Stomach (tissue), 9 donors: Measurements from ENCODE around the gene SVIL. TPM values are rescaled to one million over a fixed set of nuclear protein-coding genes. Genes with fewer than 3 reads are reported as not detected.
A peak's percentile ranks its signal among the peaks of the same experiment; 100 is the strongest.

Experiments
- DNase-seq, 2 donors: peaks; one replicate each; pipeline versions ENCODE4 v3.0.0 to v3.0.0-alpha.2; 2013 to 2019
- H3K27ac ChIP-seq, 5 donors: fragments of 200-600 bp in 4 of 5; sonication (generic) in 4 of 5; one replicate each; pipeline ENCODE4 v1.5.1; 2013 to 2019; ENCODE audit warnings: mild to moderate bottlenecking in 1 of 5, moderate library complexity in 1 of 5
- H3K27me3 ChIP-seq, 3 donors: fragments of 200-600 bp; sonication (generic); one replicate each; pipeline ENCODE4 v1.5.1; 2017 to 2019; ENCODE audit warnings: mixed run types in 1 of 3
- H3K36me3 ChIP-seq, 4 donors: fragments of 200-600 bp; sonication (generic); 1 replicate in 3 of 4; 2 replicates in 1 of 4; pipeline ENCODE4 v1.5.1; 2016 to 2019
- H3K4me1 ChIP-seq, 4 donors: fragments of 200-600 bp; sonication (generic); one replicate each; pipeline ENCODE4 v1.5.1; 2016 to 2019
- H3K4me3 ChIP-seq, 4 donors: fragments of 200-600 bp; sonication (generic) in 3 of 4; one replicate each; pipeline ENCODE4 v1.5.1; 2016 to 2019; ENCODE audit warnings: mild to moderate bottlenecking in 1 of 4
- H3K9me3 ChIP-seq, 4 donors: fragments of 200-600 bp; sonication (generic); one replicate each; pipeline ENCODE4 v1.5.1; 2016 to 2019
- CTCF ChIP-seq, 7 experiments: fragments of 450-650 bp in 4 of 7; fragments of 200-600 bp in 3 of 7; sonication (generic) in 3 of 7; IDR thresholded peaks; one replicate each; pipeline ENCODE4 v1.5.1; 2016 to 2019; ENCODE audit warnings: antibody characterized with exemption in 7 of 7, control low read depth in 2 of 7, mild to moderate bottlenecking in 1 of 7
- EP300 ChIP-seq: sonication (generic); formaldehyde crosslinking; IDR thresholded peaks from one replicate; pipeline ENCODE4 v1.6.1; 2017; ENCODE audit warnings: antibody characterized with exemption
- POLR2A ChIP-seq, 4 donors: fragments of 450-650 bp; IDR thresholded peaks; one replicate each; pipeline ENCODE4 v1.6.1; 2016; ENCODE audit warnings: antibody characterized with exemption in 4 of 4, control low read depth in 2 of 4, mild to moderate bottlenecking in 1 of 4, moderate library complexity in 1 of 4
- POLR2AphosphoS5 ChIP-seq, 3 donors: sonication (generic); formaldehyde crosslinking; IDR thresholded peaks; one replicate each; pipeline ENCODE4 v1.6.1; 2016; ENCODE audit warnings: antibody characterized with exemption in 3 of 3
- WGBS, 5 donors: extraction: QIAGEN DNeasy Blood & Tissue Kit in 3 of 5; methylation state at CpG; one replicate each; pipeline versions ENCODE4 v1.1.5 to v1.1.7; 2013 to 2018; 5-methylcytosine and 5-hydroxymethylcytosine counted together
- intact Hi-C: fragments of 100-400 bp; cut with DNase I; formaldehyde crosslinking; loops from one replicate; pipeline ENCODE4 v1.15.1; 2023; ENCODE audit warnings: low total_unique reads
- polyA plus RNA-seq, 3 donors: library from polyadenylated mRNA; stranded (reverse); fragments of 200-250 nt; gene quantifications; one replicate each; pipeline ENCODE4 v1.2.3, GENCODE V29; 2013
- total RNA-seq, 5 donors: library from RNA; depleted of rRNA; stranded (reverse); fragments of >200 nt; gene quantifications; one replicate each; pipeline versions ENCODE4 v1.1.0 to v1.2.3, GENCODE V29; 2014 to 2016
- donor health status: healthy with polysubstance abuse.
- donor health status: Bipolar disorder and iron deficiency.
- donor health status: healthy.

The SVIL gene
- total and polyA plus RNA-seq, 8 donors = 6.8 to 400 (median 112) TPM

DNA sequence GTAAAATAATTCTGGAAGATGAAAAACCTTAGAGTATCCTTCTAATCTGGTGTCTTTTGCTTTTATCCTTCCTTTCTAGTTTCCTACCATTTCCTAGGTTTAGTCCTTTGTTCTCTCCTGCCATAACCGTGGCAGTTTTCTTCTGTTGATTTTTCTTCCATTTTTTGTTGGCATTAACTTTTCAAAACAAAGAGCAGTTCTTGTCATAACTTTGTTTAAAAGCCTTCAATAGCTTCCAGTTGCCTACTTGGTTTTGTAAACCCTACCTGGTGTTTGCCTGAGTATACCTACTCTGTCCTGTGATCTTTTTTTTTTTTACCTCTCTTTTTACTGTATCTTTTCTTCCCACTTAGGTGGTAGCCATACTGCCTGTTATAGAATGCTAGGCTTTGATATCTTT is 220.3 kb downstream of the SVIL start:
- H3K27ac ChIP-seq = no peak overlapping the region
- intact Hi-C loops = no loop called here
- no peak for DNase-seq
- no peaks in the 10 kb centered on the region for H3K27me3 ChIP-seq
- H3K9me3 ChIP-seq = no peaks in the 10 kb centered on the region
- H3K4me3 ChIP-seq = no peak overlapping the region
- TF ChIP-seq POLR2A (IDR thresholded peaks at IDR 0.05) = no peak
- no peak for TF ChIP-seq CTCF (IDR thresholded peaks at IDR 0.05)
- no peak for TF ChIP-seq EP300
- no peak for TF ChIP-seq POLR2AphosphoS5 (IDR thresholded peaks at IDR 0.05)
- peaks cover 3 to 27% (median 22%) of the 10 kb centered on the region in 4 donors for H3K36me3 ChIP-seq
- 7 to 30% (median 15%) methylated on average over 1 of the region's 1 CpG for WGBS, 5 donors
- H3K4me1 ChIP-seq = peaks cover 15 to 70% (median 37%) of the 10 kb centered on the region in 4 donors

DNA sequence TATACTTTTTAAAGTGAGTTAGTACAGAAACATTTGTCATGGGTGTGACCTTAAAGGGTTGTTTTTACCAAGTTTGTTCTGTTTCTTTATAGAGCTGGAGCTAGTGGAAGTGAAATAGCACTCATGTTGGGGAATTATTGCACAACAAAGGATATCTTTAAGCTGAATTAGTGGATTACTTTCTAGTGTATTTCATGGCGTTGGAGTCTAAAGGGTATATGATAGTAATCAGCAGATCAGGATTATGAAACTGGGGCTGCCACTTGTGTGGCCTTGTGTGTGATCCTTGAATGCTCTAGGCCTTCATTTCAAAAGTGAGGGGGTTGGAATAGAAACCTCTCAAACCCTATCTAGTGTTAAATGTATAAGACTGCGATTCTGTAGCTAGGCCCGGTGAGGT is 222.3 kb downstream of the SVIL start:
- no peaks in the 10 kb centered on the region for H3K27me3 ChIP-seq
- no peak for DNase-seq
- H3K9me3 ChIP-seq = no peaks in the 10 kb centered on the region
- H3K4me1 ChIP-seq = peaks cover 17 to 66% (median 43%) of the 10 kb centered on the region in 4 donors
- no peak overlapping the region for H3K4me3 ChIP-seq
- intact Hi-C loops = no loop called here
- TF ChIP-seq POLR2AphosphoS5 (IDR thresholded peaks at IDR 0.05) (no peak), CTCF (IDR thresholded peaks at IDR 0.05) (no peak), EP300 (no peak), POLR2A (IDR thresholded peaks at IDR 0.05) (no peak)
- H3K27ac ChIP-seq = peak overlapping the region in 3 of 5 donors; percentile 10 to 50 (median 44)
- peaks cover 3 to 20% (median 13%) of the 10 kb centered on the region in 4 donors for H3K36me3 ChIP-seq
- WGBS, 5 donors = 42 to 65% (median 51%) methylated on average over 3 of the region's 3 CpGs

- intact Hi-C loops = no loop called here
- no peaks in the 10 kb centered on the region for H3K27me3 ChIP-seq
- H3K4me3 ChIP-seq = no peak overlapping the region
- WGBS, 5 donors = 85 to 94% (median 91%) methylated on average over 10 of the region's 10 CpGs
- no peaks in the 10 kb centered on the region for H3K9me3 ChIP-seq
- DNase-seq = no peak
- peak overlapping the region in 2 of 5 donors; percentile 44 to 50 for H3K27ac ChIP-seq
- H3K36me3 ChIP-seq = peaks cover 3 to 15% (median 7%) of the 10 kb centered on the region in 4 donors
- peaks cover 17 to 66% (median 43%) of the 10 kb centered on the region in 4 donors for H3K4me1 ChIP-seq
- TF ChIP-seq CTCF (IDR thresholded peaks at IDR 0.05) (no peak), EP300 (no peak), POLR2A (IDR thresholded peaks at IDR 0.05) (no peak), POLR2AphosphoS5 (IDR thresholded peaks at IDR 0.05) (no peak)
Observed at GRCh38 chr10:29411666-29412315, 223.0 kb downstream of the SVIL start.

- H3K36me3 ChIP-seq = no peaks in the 10 kb centered on the region
- peak overlapping the region; percentile 89 to 99 (median 91) for H3K27ac ChIP-seq
- intact Hi-C loops = no loop called here
- peaks cover 17 to 51% (median 34%) of the 10 kb centered on the region in 4 donors for H3K4me1 ChIP-seq
- 2 to 17% (median 6%) methylated on average over 27 to 69 of the region's 69 CpGs for WGBS, 5 donors
- H3K4me3 ChIP-seq = peak overlapping the region; percentile 68 to 80 (median 70)
- no peaks in the 10 kb centered on the region for H3K9me3 ChIP-seq
- no peaks in the 10 kb centered on the region for H3K27me3 ChIP-seq
- peak; percentile 56 to 80 (median 74) for TF ChIP-seq POLR2AphosphoS5 (IDR thresholded peaks at IDR 0.05)
- TF ChIP-seq EP300 = no peak
- peak in 2 of 4 donors; percentile 17 to 48 for TF ChIP-seq POLR2A (IDR thresholded peaks at IDR 0.05)
- no peak for TF ChIP-seq CTCF (IDR thresholded peaks at IDR 0.05)
- DNase-seq = peak; percentile 79 to 91
Observed at GRCh38 chr10:29409241-29410054, 225.3 kb downstream of the SVIL start.
